CD4-positive, alpha-beta T cell (primary cell): ENCODE results near the gene AGFG1. TPM values are rescaled to one million over a fixed set of nuclear protein-coding genes. Genes with fewer than 3 reads are reported as not detected.
"Not testable (repeated sequence)": the region's sequence is repeated elsewhere in the genome, so short reads cannot be mapped to it uniquely, and the experiment has no call there.

Source experiments
- ATAC-seq: fragments of 200-7000 bp; cut with Tn5 transposase; one replicate; pipeline ENCODE4 v1.10.0; 2022; ENCODE audit warnings: mild to moderate bottlenecking; ENCODE audit not compliant: poor library complexity
- CTCF ChIA-PET: fragments of 350-600 bp; sonication (Branson Sonifier 250); formaldehyde crosslinking; loops from one replicate; lab custom pipeline; 2021; ENCODE audit warnings: antibody characterized with exemption, inconsistent platforms; lab: Charles Lee
- POLR2A ChIA-PET: fragments of 350-600 bp; sonication (Branson Sonifier 250); formaldehyde crosslinking; loops from one replicate; lab custom pipeline; 2021; ENCODE audit warnings: antibody characterized with exemption, inconsistent platforms; lab: Charles Lee
- DNase-seq, 14 experiments: peaks; one replicate each; pipeline ENCODE4 v3.0.0-alpha.2; 2013 to 2020; ENCODE audit warnings: mixed read lengths in 2 of 14
- H3K27ac ChIP-seq, 2 donors: one replicate each; pipeline versions ENCODE4 v1.5.1 to v1.7.0; 2013; ENCODE audit warnings: low read length in 2 of 2, low read depth in 1 of 2, mild to moderate bottlenecking in 1 of 2
- H3K27me3 ChIP-seq, 2 experiments: 1 replicate in 1 of 2; 2 replicates in 1 of 2; pipeline versions ENCODE4 v1.6.1 to v1.7.0; 2013; ENCODE audit warnings: low read length in 2 of 2, control low read depth in 1 of 2, mild to moderate bottlenecking in 1 of 2, moderate library complexity in 1 of 2; ENCODE audit not compliant: insufficient read depth in 2 of 2, control insufficient read depth in 1 of 2
- H3K36me3 ChIP-seq: one replicate; pipeline ENCODE4 v1.6.1; 2013; ENCODE audit warnings: low read length, control low read depth; ENCODE audit not compliant: insufficient read depth
- H3K4me1 ChIP-seq: one replicate; pipeline ENCODE4 v1.6.1; 2013; ENCODE audit warnings: low read length, control low read depth; ENCODE audit not compliant: insufficient read depth
- H3K4me3 ChIP-seq: one replicate; pipeline ENCODE4 v1.5.1; 2013; ENCODE audit warnings: mild to moderate bottlenecking, low read length, moderate library complexity
- H3K9me3 ChIP-seq, 2 experiments: 1 replicate in 1 of 2; 2 replicates in 1 of 2; pipeline versions ENCODE4 v1.6.1 to v1.7.0; 2013; ENCODE audit warnings: low read length in 2 of 2, mild to moderate bottlenecking in 2 of 2, control low read depth in 1 of 2, moderate library complexity in 1 of 2; ENCODE audit not compliant: control insufficient read depth in 1 of 2, insufficient read depth in 1 of 2
- H3K27ac Mint-ChIP-seq: one replicate; pipeline ENCODE4 v1.8.0; 2020; ENCODE audit warnings: mixed read lengths
- H3K27me3 Mint-ChIP-seq: one replicate; pipeline ENCODE4 v1.8.0; 2021; ENCODE audit warnings: mixed read lengths
- H3K36me3 Mint-ChIP-seq: one replicate; pipeline ENCODE4 v1.8.0; 2021; ENCODE audit warnings: low read depth, mixed read lengths
- H3K4me1 Mint-ChIP-seq: one replicate; pipeline ENCODE4 v1.8.0; 2021; ENCODE audit warnings: low read depth, mixed read lengths
- H3K4me3 Mint-ChIP-seq: one replicate; pipeline ENCODE4 v1.8.0; 2020; ENCODE audit warnings: mild to moderate bottlenecking, mixed read lengths
- H3K9me3 Mint-ChIP-seq: one replicate; pipeline ENCODE4 v1.8.0; 2020; ENCODE audit warnings: mixed read lengths
- CTCF ChIP-seq: fragments of 200-600 bp; IDR thresholded peaks from one replicate; pipeline ENCODE4 v1.8.0; 2022; ENCODE audit warnings: antibody characterized with exemption, mild to moderate bottlenecking
- intact Hi-C, 2 experiments: fragments of 100-400 bp; cut with DNase I in 1 of 2; cut with micrococcal nuclease in 1 of 2; formaldehyde crosslinking; loops; one replicate each; pipeline versions ENCODE4 v1.15.1 to v1.9.0; 2023 to 2025; cut with DNase I, micrococcal nuclease
- total RNA-seq, 174 experiments: library from RNA in 2 of 174; stranded (reverse) in 2 of 174; gene quantifications; one replicate each; pipeline ENCODE4 v1.2.3 and lab custom pipeline; 2021 to 2026

Gene AGFG1
- total RNA-seq, 2 experiments from 2014 or later: 49.9 to 55.9 TPM

GRCh38 chr2:227597036-227597435, 125.1 kb downstream of the AGFG1 start:
- DNase-seq (no peak), ATAC-seq (no peak)
- peaks cover 3 to 5% of the 10 kb centered on the region in 2 experiments for H3K27me3 ChIP-seq
- Mint-ChIP-seq H3K36me3 (no peaks in the 10 kb centered on the region), H3K27ac (no peak overlapping the region), H3K9me3 (no peaks in the 10 kb centered on the region), H3K27me3 (peaks cover 71% of the 10 kb centered on the region), H3K4me1 (no peaks in the 10 kb centered on the region), H3K4me3 (no peak overlapping the region)
- no peak overlapping the region for H3K4me3 ChIP-seq
- intact Hi-C loops: no loop called here
- ChIA-PET CTCF (no interaction called here), POLR2A (no interaction called here)
- H3K9me3 ChIP-seq: peaks cover 0 to 6% of the 10 kb centered on the region in 2 experiments
- H3K4me1 ChIP-seq: no peaks in the 10 kb centered on the region
- no peak for TF ChIP-seq CTCF
- no peaks in the 10 kb centered on the region for H3K36me3 ChIP-seq
- H3K27ac ChIP-seq: no peak overlapping the region

- no peak overlapping the region for H3K4me3 Mint-ChIP-seq
- no peak for ATAC-seq
- TF ChIP-seq CTCF: no peak
- H3K36me3 Mint-ChIP-seq: no peaks in the 10 kb centered on the region
- Histone ChIP-seq H3K27ac (no peak overlapping the region), H3K4me3 (no peak overlapping the region), H3K4me1 (no peaks in the 10 kb centered on the region), H3K27me3 (peaks cover 3 to 5% of the 10 kb centered on the region in 2 experiments), H3K36me3 (no peaks in the 10 kb centered on the region), H3K9me3 (peaks cover 0 to 6% of the 10 kb centered on the region in 2 experiments)
- no peaks in the 10 kb centered on the region for H3K4me1 Mint-ChIP-seq
- ChIA-PET CTCF (no interaction called here), POLR2A (no interaction called here)
- no peak for DNase-seq
- H3K27ac Mint-ChIP-seq: no peak overlapping the region
- intact Hi-C loops: no loop called here
- peaks cover 62% of the 10 kb centered on the region for H3K27me3 Mint-ChIP-seq
- H3K9me3 Mint-ChIP-seq: no peaks in the 10 kb centered on the region
Observed at GRCh38 chr2:227597998-227598397, 126.0 kb downstream of the AGFG1 start.

- POLR2A ChIA-PET, H3K4me3 ChIP-seq, H3K27ac ChIP-seq, H3K36me3 ChIP-seq, H3K4me1 ChIP-seq, DNase-seq, H3K27ac Mint-ChIP-seq, H3K4me3 Mint-ChIP-seq, H3K36me3 Mint-ChIP-seq, H3K4me1 Mint-ChIP-seq, H3K9me3 Mint-ChIP-seq, H3K9me3 ChIP-seq, intact Hi-C loops, ATAC-seq, CTCF ChIA-PET, H3K27me3 ChIP-seq: not testable (repeated sequence)
- peaks cover 54% of the 10 kb centered on the region for H3K27me3 Mint-ChIP-seq
Observed at GRCh38 chr2:227598835-227599503, 127.0 kb downstream of the AGFG1 start, which contains the start of gene SCYGR2. Gene SCYGR2, plus strand, starts transcription at chr2:227598893. Its CDS starts 0 bp downstream, at chr2:227598893.

GRCh38 chr2:227602358-227602757, 130.4 kb downstream of the AGFG1 start:
- ATAC-seq: no peak
- Histone ChIP-seq H3K4me1 (no peaks in the 10 kb centered on the region), H3K36me3 (no peaks in the 10 kb centered on the region), H3K4me3 (no peak overlapping the region), H3K27ac (no peak overlapping the region), H3K9me3 (peaks cover 0 to 6% of the 10 kb centered on the region in 2 experiments), H3K27me3 (no peaks in the 10 kb centered on the region)
- no peaks in the 10 kb centered on the region for H3K4me1 Mint-ChIP-seq
- H3K4me3 Mint-ChIP-seq: no peak overlapping the region
- no peaks in the 10 kb centered on the region for H3K36me3 Mint-ChIP-seq
- no peak for DNase-seq
- no peaks in the 10 kb centered on the region for H3K9me3 Mint-ChIP-seq
- POLR2A ChIA-PET: no interaction called here
- CTCF ChIA-PET: no interaction called here
- H3K27ac Mint-ChIP-seq: no peak overlapping the region
- H3K27me3 Mint-ChIP-seq: peaks cover 45% of the 10 kb centered on the region
- no peak for TF ChIP-seq CTCF
- intact Hi-C loops: no loop called here
